Vagina (tissue), 2 donors: ENCODE measurements around the gene FXYD6. TPM values are rescaled to one million over a fixed set of nuclear protein-coding genes. Genes with fewer than 3 reads are reported as not detected.

ENCODE experiments used
- DNase-seq, 2 donors: peaks; one replicate each; pipeline ENCODE4 v3.0.0-alpha.2; 2017; ENCODE audit errors: extremely low spot score in 2 of 2
- H3K27ac ChIP-seq: fragments of 200-600 bp; sonication (generic); one replicate; pipeline ENCODE4 v1.5.1; 2019
- H3K27me3 ChIP-seq: fragments of 200-600 bp; sonication (generic); one replicate; pipeline ENCODE4 v1.5.1; 2019
- H3K36me3 ChIP-seq, 2 donors: fragments of 200-600 bp; sonication (generic); one replicate each; pipeline ENCODE4 v1.5.1; 2017 to 2019
- H3K4me1 ChIP-seq: fragments of 200-600 bp; sonication (generic); one replicate; pipeline ENCODE4 v1.5.1; 2019
- H3K4me3 ChIP-seq, 2 donors: fragments of 200-600 bp; sonication (generic); 1 replicate in 1 of 2; 2 replicates in 1 of 2; pipeline ENCODE4 v1.5.1; 2016 to 2019
- H3K9me3 ChIP-seq: fragments of 200-600 bp; sonication (generic); one replicate; pipeline ENCODE4 v1.5.1; 2019
- POLR2A ChIP-seq, 2 donors: fragments of 450-650 bp; IDR thresholded peaks; one replicate each; pipeline ENCODE4 v1.6.1; 2017; ENCODE audit warnings: antibody characterized with exemption in 2 of 2, mild to moderate bottlenecking in 2 of 2, moderate library complexity in 2 of 2
- POLR2AphosphoS5 ChIP-seq, 2 donors: sonication (generic); formaldehyde crosslinking; IDR thresholded peaks; one replicate each; pipeline ENCODE4 v1.9.0; 2017; ENCODE audit warnings: antibody characterized with exemption in 2 of 2, mild to moderate bottlenecking in 2 of 2, low read depth in 1 of 2; ENCODE audit not compliant: insufficient read depth in 1 of 2
- intact Hi-C: fragments of 100-400 bp; cut with DNase I; formaldehyde crosslinking; loops from one replicate; pipeline ENCODE4 v1.15.1; 2023
- total RNA-seq: library from RNA; depleted of rRNA; stranded (reverse); fragments of >200 nt; gene quantifications from one replicate; pipeline ENCODE4 v1.2.3, GENCODE V29; 2016
- TF ChIP-seq, protein P1 (sequence below), 3 experiments: fragments of 450-650 bp in 2 of 3; fragments of 200-600 bp in 1 of 3; sonication (generic) in 1 of 3; IDR thresholded peaks; one replicate each; pipeline ENCODE4 v1.5.1; 2017 to 2019; ENCODE audit warnings: antibody characterized with exemption in 3 of 3, mild to moderate bottlenecking in 2 of 3, moderate library complexity in 2 of 3

FXYD6 gene
- total RNA-seq, 1 donor from 2014 or later = 75.4 TPM

DNA sequence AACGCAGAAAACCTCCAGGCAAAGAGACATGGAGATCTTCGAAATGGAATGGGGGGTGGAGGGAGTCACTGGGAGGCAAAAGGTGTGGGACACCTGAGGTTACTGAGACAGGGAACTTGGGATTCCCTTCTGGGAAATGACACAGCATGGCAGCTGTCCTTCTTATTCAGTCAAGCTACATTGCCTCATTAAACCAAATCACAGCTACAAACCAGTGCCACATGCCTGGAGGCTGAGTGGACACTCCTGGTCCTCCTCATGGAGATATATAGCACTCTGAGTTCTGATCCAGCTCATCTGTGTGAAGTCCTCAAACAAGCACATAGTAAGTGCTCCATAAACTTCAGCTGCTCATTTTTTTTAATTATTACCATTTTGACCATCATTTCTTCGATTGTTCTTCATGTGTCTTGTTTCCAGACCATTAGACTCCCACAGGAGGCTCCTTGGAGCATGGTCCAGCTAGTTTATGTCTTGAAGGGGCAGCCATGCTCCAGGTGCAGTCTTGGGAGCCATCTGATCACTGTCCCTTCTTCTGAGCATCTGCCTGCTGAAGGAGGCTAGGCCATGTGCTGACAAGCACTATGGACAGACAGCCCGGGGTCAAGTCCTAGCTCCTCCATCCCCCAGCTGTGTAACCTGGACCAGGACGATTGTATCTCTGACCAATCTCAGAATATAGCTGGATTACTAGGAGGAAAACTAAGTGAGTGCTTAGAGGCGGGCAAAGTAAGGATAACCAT is 42.2 kb downstream of the FXYD6 start:
- Histone ChIP-seq H3K27ac (no peak overlapping the region), H3K4me3 (no peak overlapping the region), H3K36me3 (no peaks in the 10 kb centered on the region), H3K9me3 (no peaks in the 10 kb centered on the region), H3K4me1 (peaks cover 21% of the 10 kb centered on the region), H3K27me3 (no peaks in the 10 kb centered on the region)
- intact Hi-C loops = no loop called here
- TF ChIP-seq, protein P1, sequence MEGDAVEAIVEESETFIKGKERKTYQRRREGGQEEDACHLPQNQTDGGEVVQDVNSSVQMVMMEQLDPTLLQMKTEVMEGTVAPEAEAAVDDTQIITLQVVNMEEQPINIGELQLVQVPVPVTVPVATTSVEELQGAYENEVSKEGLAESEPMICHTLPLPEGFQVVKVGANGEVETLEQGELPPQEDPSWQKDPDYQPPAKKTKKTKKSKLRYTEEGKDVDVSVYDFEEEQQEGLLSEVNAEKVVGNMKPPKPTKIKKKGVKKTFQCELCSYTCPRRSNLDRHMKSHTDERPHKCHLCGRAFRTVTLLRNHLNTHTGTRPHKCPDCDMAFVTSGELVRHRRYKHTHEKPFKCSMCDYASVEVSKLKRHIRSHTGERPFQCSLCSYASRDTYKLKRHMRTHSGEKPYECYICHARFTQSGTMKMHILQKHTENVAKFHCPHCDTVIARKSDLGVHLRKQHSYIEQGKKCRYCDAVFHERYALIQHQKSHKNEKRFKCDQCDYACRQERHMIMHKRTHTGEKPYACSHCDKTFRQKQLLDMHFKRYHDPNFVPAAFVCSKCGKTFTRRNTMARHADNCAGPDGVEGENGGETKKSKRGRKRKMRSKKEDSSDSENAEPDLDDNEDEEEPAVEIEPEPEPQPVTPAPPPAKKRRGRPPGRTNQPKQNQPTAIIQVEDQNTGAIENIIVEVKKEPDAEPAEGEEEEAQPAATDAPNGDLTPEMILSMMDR (IDR thresholded peaks at IDR 0.05) = no peak
- TF ChIP-seq POLR2A (IDR thresholded peaks at IDR 0.05) (no peak), POLR2AphosphoS5 (IDR thresholded peaks at IDR 0.05; ENCODE audit: insufficient read depth in 1 of 2, low read depth in 1 of 2) (no peak)
- no peak for DNase-seq

DNA sequence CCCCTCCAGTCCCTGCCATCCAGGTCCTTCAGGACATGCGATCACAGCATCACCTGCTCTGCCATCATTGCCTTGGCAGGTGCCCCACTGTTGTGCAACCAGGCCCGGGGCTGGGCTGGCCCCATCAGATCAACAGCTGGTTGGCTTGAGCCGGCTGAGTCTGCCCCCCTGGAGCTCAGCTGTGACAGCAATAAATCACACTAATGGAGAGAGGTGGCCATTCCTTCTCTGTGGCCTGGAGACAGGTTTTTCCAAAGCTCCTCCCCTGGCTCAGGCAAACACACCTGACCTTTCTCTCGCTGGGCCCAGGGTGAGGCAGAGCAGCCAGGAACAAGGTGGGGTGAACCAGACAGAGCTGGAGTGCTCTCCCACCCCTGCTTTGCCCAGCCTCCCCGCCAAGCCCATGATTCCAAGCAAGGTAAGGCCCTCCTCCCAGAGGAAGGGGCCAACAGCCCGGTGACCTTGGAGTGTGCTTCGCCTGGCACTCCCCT is 43.0 kb downstream of the FXYD6 start:
- DNase-seq = no peak
- no peaks in the 10 kb centered on the region for H3K27me3 ChIP-seq
- H3K9me3 ChIP-seq = no peaks in the 10 kb centered on the region
- H3K27ac ChIP-seq = no peak overlapping the region
- peaks cover 29% of the 10 kb centered on the region for H3K4me1 ChIP-seq
- TF ChIP-seq POLR2AphosphoS5 (IDR thresholded peaks at IDR 0.05; ENCODE audit: insufficient read depth in 1 of 2, low read depth in 1 of 2) = no peak
- TF ChIP-seq, protein P1 (IDR thresholded peaks at IDR 0.05) = no peak
- no peak for TF ChIP-seq POLR2A (IDR thresholded peaks at IDR 0.05)
- intact Hi-C loops = no loop called here
- H3K36me3 ChIP-seq = no peaks in the 10 kb centered on the region
- H3K4me3 ChIP-seq = no peak overlapping the region

DNA sequence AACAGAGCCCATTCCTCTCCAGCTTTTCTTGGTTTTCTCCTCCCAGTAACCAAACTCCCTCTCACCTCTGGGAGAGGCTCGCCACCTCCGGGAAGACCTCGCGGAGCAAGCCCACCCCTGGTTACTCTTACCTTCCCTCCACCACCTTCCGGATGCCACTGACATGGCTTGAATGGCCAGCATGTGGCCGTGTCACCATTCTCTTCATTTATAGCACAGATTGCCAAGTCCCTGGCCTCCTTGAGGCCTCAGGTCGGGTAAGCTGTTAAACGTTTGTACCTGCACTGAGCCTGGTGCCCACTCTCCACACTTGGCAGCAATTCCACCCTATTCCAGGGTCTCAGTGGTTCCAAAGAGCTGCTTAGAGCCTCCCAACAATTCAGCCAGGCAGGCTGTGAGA is 43.9 kb downstream of the FXYD6 start:
- intact Hi-C loops = no loop called here
- H3K9me3 ChIP-seq = no peaks in the 10 kb centered on the region
- no peak for DNase-seq
- TF ChIP-seq POLR2AphosphoS5 (IDR thresholded peaks at IDR 0.05; ENCODE audit: insufficient read depth in 1 of 2, low read depth in 1 of 2) (no peak), POLR2A (IDR thresholded peaks at IDR 0.05) (no peak)
- TF ChIP-seq, protein P1 (IDR thresholded peaks at IDR 0.05) = no peak
- no peaks in the 10 kb centered on the region for H3K27me3 ChIP-seq
- H3K36me3 ChIP-seq = no peaks in the 10 kb centered on the region
- no peak overlapping the region for H3K4me3 ChIP-seq
- no peak overlapping the region for H3K27ac ChIP-seq
- H3K4me1 ChIP-seq = peaks cover 35% of the 10 kb centered on the region

DNA sequence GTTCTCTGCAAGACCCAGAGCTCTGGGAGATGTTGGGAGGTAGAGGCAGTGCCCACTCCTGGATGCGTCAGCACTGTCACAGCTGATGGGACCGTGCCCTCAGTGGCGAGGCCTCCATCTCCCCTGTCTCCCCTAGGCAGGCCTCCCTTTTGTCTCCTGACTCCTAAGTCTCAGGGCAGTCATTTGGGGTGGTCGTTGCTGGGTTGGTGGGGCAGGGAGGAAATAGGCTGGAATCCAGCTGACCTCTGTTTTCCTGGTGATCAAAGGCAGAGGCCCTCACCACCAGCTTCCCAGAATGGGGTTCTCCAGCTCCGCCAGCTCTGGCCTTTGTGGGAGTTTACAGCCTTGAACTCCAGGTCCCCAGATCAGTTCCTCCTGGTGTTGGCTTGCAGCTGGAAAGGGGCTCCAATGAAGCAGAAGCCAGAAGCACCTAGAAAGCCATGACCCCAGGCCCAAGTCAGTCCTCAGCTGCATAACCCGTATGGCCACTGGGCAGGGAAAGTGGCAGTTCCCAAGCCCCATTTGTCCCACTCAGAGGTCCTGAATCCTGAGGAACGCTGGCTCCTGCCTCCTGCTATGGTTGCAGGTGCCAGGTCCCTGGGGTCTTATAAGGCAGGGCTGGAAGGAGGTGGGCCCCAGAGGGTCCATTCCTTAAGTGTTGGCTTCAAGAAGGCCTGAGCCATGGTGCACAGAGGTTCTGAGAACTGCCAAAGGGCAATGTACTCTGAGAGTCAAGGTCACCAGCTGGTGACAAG is 44.6 kb downstream of the FXYD6 start:
- Histone ChIP-seq H3K4me1 (peaks cover 35% of the 10 kb centered on the region), H3K9me3 (no peaks in the 10 kb centered on the region), H3K27ac (no peak overlapping the region), H3K27me3 (no peaks in the 10 kb centered on the region), H3K4me3 (no peak overlapping the region), H3K36me3 (no peaks in the 10 kb centered on the region)
- intact Hi-C loops = no loop called here
- DNase-seq = peak in 1 of 2 donors; percentile 81
- TF ChIP-seq POLR2AphosphoS5 (IDR thresholded peaks at IDR 0.05; ENCODE audit: insufficient read depth in 1 of 2, low read depth in 1 of 2) (no peak), POLR2A (IDR thresholded peaks at IDR 0.05) (no peak)
- TF ChIP-seq, protein P1 (IDR thresholded peaks at IDR 0.05) = no peak
